Measurements from ENCODE around the gene CCNB1IP1.

- no peak for TF ChIP-seq POLR2A (IDR thresholded peaks at IDR 0.05)
- no peak for TF ChIP-seq CTCF (IDR thresholded peaks at IDR 0.05)
These were observed 30.9 kb downstream of the CCNB1IP1 start for GRCh38 chr14:20302042-20302755.
